Measurements from ENCODE around the gene RMRP.
"Not testable (repeated sequence)": the region's sequence is repeated elsewhere in the genome, so short reads cannot be mapped to it uniquely, and the experiment has no call there.

The RMRP gene

GRCh38 chr9:35615981-35616680, 41.7 kb downstream of the RMRP start:
- no peak for DNase-seq (ENCODE audit: low read depth)
- TF ChIP-seq MYC (IDR thresholded peaks at IDR 0.05; ENCODE audit: low read depth, low read length) (no peak), CTCF (IDR thresholded peaks at IDR 0.05; ENCODE audit: low read depth, low read length) (no peak), MAX (IDR thresholded peaks at IDR 0.05; ENCODE audit: low read depth, low read length) (no peak), POLR2A (IDR thresholded peaks at IDR 0.05; ENCODE audit: extremely low read depth, insufficient read length) (no peak)
- H3K4me3 ChIP-seq (ENCODE audit: low read depth, low read length) = no peak overlapping the region

GRCh38 chr9:35612843-35613242, 45.0 kb downstream of the RMRP start:
- H3K4me3 ChIP-seq (ENCODE audit: low read depth, low read length) = no peak overlapping the region
- TF ChIP-seq MAX (IDR thresholded peaks at IDR 0.05; ENCODE audit: low read depth, low read length) = no peak
- no peak for TF ChIP-seq CTCF (IDR thresholded peaks at IDR 0.05; ENCODE audit: low read depth, low read length)
- TF ChIP-seq POLR2A (IDR thresholded peaks at IDR 0.05; ENCODE audit: extremely low read depth, insufficient read length) = no peak
- no peak for TF ChIP-seq MYC (IDR thresholded peaks at IDR 0.05; ENCODE audit: low read depth, low read length)
- DNase-seq (ENCODE audit: low read depth) = no peak

GRCh38 chr9:35612066-35612465, 45.8 kb downstream of the RMRP start:
- not testable (repeated sequence) for DNase-seq (ENCODE audit: low read depth); H3K4me3 ChIP-seq (ENCODE audit: low read depth, low read length)

- DNase-seq (ENCODE audit: low read depth) = peak; percentile 73
- TF ChIP-seq MYC (IDR thresholded peaks at IDR 0.05; ENCODE audit: low read depth, low read length) = no peak
- TF ChIP-seq CTCF (IDR thresholded peaks at IDR 0.05; ENCODE audit: low read depth, low read length) = peak; percentile 97
- H3K4me3 ChIP-seq (ENCODE audit: low read depth, low read length) = no peak overlapping the region
These were observed 46.5 kb downstream of the RMRP start for GRCh38 chr9:35611230-35611797.

GRCh38 chr9:35609820-35610163, 48.0 kb downstream of the RMRP start:
- TF ChIP-seq MYC (IDR thresholded peaks at IDR 0.05; ENCODE audit: low read depth, low read length) (no peak), CTCF (IDR thresholded peaks at IDR 0.05; ENCODE audit: low read depth, low read length) (no peak), MAX (IDR thresholded peaks at IDR 0.05; ENCODE audit: low read depth, low read length) (no peak), POLR2A (IDR thresholded peaks at IDR 0.05; ENCODE audit: extremely low read depth, insufficient read length) (no peak)
- no peak for DNase-seq (ENCODE audit: low read depth)
- H3K4me3 ChIP-seq (ENCODE audit: low read depth, low read length) = no peak overlapping the region

- no peak for DNase-seq (ENCODE audit: low read depth)
- TF ChIP-seq POLR2A (IDR thresholded peaks at IDR 0.05; ENCODE audit: extremely low read depth, insufficient read length) = no peak
- H3K4me3 ChIP-seq (ENCODE audit: low read depth, low read length) = no peak overlapping the region
These were observed 48.6 kb downstream of the RMRP start for GRCh38 chr9:35609001-35609819.

- H3K4me3 ChIP-seq (ENCODE audit: low read depth, low read length) = no peak overlapping the region
- no peak for DNase-seq (ENCODE audit: low read depth)
These were observed 49.6 kb downstream of the RMRP start for GRCh38 chr9:35608221-35608620.

More at GRCh38 chr9:35608221-35608620, 49.6 kb downstream of the RMRP start:
- no peak for TF ChIP-seq CTCF (IDR thresholded peaks at IDR 0.05; ENCODE audit: low read depth, low read length)
- no peak for TF ChIP-seq MYC (IDR thresholded peaks at IDR 0.05; ENCODE audit: low read depth, low read length)
- no peak for TF ChIP-seq MAX (IDR thresholded peaks at IDR 0.05; ENCODE audit: low read depth, low read length)
